Coronary artery (tissue), 2 donors: ENCODE data around the gene LY6G5C.

ENCODE experiments used
- DNase-seq: peaks from one replicate; pipeline ENCODE4 v3.0.0-alpha.2; 2017; ENCODE audit warnings: low spot score
- H3K27ac ChIP-seq, 2 donors: fragments of 200-600 bp; sonication (generic); one replicate each; pipeline ENCODE4 v1.5.1; 2016 to 2019
- H3K4me3 ChIP-seq: fragments of 200-600 bp; sonication (generic); 2 replicates; pipeline ENCODE4 v1.5.1; 2016; ENCODE audit warnings: mild to moderate bottlenecking, moderate library complexity
- TF ChIP-seq, protein P1 (sequence below): fragments of 200-600 bp; sonication (generic); IDR thresholded peaks from one replicate; pipeline ENCODE4 v1.5.1; 2019; ENCODE audit warnings: antibody characterized with exemption

The LY6G5C gene

DNA sequence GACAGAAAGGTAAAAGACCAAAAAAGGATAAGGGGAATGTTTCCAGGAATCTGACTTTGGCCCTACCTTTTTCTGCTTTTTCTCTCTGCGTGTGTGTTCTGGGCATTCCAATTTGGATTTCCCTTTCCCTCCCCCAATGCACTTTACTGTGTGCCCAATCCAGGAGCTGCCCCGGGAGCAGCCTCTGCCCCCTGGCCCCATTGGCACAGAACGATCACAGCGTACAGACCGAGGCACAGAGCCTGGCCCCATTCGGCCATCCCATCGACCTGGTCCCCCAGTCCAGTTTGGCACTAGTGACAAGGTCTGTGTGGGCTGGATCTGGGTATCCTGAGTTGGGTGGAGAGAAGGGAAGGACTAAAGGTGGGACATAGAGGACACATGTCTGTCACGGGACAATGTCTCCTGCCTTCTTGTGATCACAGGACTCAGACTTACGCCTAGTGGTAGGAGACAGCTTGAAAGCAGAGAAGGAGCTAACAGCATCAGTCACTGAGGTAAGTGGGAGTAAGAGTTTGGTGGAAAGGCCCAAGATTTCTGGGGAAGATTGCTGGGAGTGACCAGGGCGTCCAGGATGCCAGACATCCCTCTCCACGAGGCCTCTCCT is 45.8 kb downstream of the LY6G5C start:
- no peak overlapping the region for H3K4me3 ChIP-seq
- DNase-seq = no peak
- TF ChIP-seq, protein P1, sequence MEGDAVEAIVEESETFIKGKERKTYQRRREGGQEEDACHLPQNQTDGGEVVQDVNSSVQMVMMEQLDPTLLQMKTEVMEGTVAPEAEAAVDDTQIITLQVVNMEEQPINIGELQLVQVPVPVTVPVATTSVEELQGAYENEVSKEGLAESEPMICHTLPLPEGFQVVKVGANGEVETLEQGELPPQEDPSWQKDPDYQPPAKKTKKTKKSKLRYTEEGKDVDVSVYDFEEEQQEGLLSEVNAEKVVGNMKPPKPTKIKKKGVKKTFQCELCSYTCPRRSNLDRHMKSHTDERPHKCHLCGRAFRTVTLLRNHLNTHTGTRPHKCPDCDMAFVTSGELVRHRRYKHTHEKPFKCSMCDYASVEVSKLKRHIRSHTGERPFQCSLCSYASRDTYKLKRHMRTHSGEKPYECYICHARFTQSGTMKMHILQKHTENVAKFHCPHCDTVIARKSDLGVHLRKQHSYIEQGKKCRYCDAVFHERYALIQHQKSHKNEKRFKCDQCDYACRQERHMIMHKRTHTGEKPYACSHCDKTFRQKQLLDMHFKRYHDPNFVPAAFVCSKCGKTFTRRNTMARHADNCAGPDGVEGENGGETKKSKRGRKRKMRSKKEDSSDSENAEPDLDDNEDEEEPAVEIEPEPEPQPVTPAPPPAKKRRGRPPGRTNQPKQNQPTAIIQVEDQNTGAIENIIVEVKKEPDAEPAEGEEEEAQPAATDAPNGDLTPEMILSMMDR = no peak
- H3K27ac ChIP-seq = no peak overlapping the region

DNA sequence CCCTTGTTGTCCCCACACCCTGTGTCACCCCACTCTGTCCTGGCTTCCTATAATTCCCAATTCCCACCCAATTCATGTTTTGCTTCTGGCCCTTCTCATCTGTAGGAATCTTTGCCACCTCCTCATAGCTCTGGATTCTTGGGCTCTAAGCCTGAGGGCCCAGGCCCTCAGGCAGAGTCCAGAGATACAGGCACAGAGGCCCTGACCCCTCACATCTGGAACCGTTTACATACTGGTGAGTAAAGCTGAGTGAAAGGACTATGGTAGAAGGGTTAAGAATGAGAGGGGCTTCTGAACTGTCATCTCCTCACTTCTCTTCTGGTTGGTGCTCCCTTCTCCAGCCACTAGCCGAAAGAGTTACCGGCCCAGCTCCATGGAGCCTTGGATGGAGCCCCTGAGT is 46.7 kb downstream of the LY6G5C start:
- DNase-seq = no peak
- H3K27ac ChIP-seq = no peak overlapping the region
- H3K4me3 ChIP-seq = no peak overlapping the region
- TF ChIP-seq, protein P1 = no peak

DNA sequence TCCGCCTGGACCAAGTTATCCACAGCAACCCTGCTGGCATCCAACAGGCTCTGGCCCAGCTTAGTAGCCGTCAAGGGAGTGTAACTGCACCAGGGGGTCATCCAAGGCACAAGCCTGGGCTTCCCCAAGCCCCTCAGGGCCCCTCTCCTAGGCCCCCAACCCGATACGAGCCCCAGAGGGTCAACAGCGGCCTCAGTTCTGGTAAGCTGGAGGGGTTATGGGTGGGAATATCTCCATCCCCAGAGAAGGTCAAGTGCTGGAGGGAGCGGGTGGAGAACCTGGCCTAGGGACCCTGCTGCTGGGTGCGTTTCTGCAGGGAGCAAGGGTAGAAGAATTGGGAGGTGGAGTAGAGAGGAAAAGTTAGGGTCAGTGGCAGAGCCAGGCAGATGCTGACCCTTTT is 47.4 kb downstream of the LY6G5C start:
- no peak overlapping the region for H3K4me3 ChIP-seq
- TF ChIP-seq, protein P1 = no peak
- DNase-seq = no peak
- H3K27ac ChIP-seq = no peak overlapping the region

DNA sequence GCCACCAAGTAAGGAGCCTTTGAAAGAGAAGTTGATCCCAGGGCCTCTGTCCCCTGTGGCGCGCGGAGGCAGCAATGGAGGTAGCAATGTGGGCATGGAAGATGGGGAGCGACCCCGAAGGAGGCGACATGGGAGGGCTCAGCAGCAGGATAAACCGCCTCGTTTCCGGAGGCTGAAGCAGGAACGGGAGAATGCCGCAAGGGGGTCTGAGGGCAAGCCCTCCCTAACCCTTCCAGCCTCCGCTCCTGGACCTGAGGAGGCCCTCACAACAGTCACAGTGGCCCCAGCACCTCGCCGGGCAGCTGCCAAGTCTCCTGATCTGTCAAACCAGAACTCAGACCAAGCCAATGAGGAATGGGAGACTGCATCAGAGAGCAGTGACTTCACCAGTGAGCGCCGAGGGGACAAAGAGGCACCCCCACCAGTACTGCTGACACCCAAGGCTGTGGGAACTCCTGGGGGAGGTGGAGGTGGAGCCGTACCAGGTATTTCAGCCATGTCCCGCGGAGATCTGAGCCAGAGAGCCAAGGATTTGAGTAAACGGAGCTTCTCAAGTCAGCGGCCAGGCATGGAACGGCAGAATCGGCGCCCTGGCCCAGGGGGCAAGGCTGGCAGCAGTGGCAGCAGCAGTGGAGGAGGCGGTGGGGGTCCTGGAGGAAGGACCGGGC is 48.5 kb downstream of the LY6G5C start:
- no peak overlapping the region for H3K27ac ChIP-seq
- TF ChIP-seq, protein P1 = no peak
- DNase-seq = no peak
- no peak overlapping the region for H3K4me3 ChIP-seq

DNA sequence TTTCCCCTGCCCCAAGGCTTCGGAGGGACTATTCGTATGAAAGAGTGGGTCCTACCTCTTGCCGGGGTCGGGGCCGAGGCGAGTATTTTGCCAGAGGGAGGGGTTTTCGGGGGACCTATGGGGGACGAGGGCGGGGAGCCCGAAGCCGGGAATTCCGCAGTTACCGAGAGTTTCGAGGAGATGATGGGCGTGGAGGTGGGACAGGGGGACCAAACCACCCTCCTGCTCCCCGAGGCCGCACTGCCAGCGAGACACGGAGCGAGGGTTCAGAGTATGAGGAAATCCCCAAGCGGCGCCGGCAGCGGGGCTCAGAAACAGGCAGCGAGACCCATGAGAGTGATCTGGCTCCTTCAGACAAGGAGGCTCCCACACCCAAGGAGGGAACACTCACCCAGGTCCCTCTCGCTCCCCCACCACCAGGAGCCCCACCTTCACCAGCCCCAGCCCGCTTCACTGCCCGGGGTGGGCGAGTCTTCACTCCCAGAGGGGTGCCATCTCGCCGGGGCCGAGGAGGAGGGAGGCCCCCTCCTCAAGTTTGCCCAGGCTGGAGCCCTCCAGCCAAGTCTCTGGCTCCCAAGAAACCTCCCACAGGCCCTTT is 49.1 kb downstream of the LY6G5C start:
- no peak for DNase-seq
- H3K27ac ChIP-seq = no peak overlapping the region
- TF ChIP-seq, protein P1 = no peak
- no peak overlapping the region for H3K4me3 ChIP-seq

DNA sequence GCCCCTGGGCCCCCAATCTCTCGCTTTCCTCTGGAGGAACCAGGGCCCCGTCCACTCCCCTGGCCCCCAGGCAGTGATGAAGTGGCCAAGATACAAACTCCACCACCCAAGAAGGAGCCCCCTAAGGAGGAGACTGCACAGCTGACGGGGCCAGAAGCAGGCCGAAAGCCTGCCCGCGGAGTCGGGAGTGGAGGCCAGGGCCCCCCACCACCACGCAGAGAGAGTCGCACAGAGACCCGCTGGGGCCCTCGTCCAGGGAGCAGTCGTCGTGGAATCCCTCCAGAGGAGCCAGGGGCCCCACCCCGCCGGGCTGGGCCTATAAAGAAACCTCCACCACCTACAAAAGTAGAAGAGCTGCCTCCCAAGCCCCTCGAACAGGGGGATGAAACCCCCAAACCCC is 49.7 kb downstream of the LY6G5C start:
- DNase-seq = no peak
- Histone ChIP-seq H3K27ac (no peak overlapping the region), H3K4me3 (no peak overlapping the region)
- TF ChIP-seq, protein P1 = no peak
